CD4-positive, alpha-beta T cell treated with Interleukin-10 for 1 hour (primary cell): Measurements from ENCODE around the gene OR7C1.
"Not testable (repeated sequence)": the region's sequence is repeated elsewhere in the genome, so short reads cannot be mapped to it uniquely, and the experiment has no call there.

Experiments used
- DNase-seq: peaks from one replicate; pipeline ENCODE4 v3.0.0-alpha.2; 2020

OR7C1 gene

GRCh38 chr19:14835011-14835410, at the start of gene OR7C1, which contains the start of gene OR7A5:
OR7C1 (minus strand) TSS chr19:14835185; CDS start chr19:14800136, 35,049 bp downstream.
OR7A5 (minus strand) TSS chr19:14835185; CDS start chr19:14828241, 6,944 bp downstream.
- no peak for DNase-seq

- peak; percentile 3 for DNase-seq
Observed at GRCh38 chr19:14871619-14872230, 36.7 kb upstream of the OR7C1 start.

GRCh38 chr19:14868497-14868896, 33.5 kb upstream of the OR7C1 start:
- DNase-seq: no peak

- DNase-seq: no peak
Observed at GRCh38 chr19:14848822-14849221, 13.8 kb upstream of the OR7C1 start, which contains the start of gene OR7A10. OR7A10 (minus strand) TSS chr19:14848922; CDS start chr19:14841877, 7,045 bp downstream.

- no peak for DNase-seq
Observed at GRCh38 chr19:14843578-14843977, 8.6 kb upstream of the OR7C1 start.

GRCh38 chr19:14843169-14843568, 8.2 kb upstream of the OR7C1 start:
- DNase-seq: no peak

- no peak for DNase-seq
Observed at GRCh38 chr19:14840206-14840605, 5.2 kb upstream of the OR7C1 start.

- DNase-seq: no peak
Observed at GRCh38 chr19:14837391-14837790, 2.4 kb upstream of the OR7C1 start.

- no peak for DNase-seq
Observed at GRCh38 chr19:14830702-14831101, 4.3 kb downstream of the OR7C1 start.

- no peak for DNase-seq
Observed at GRCh38 chr19:14826006-14826405, 9.0 kb downstream of the OR7C1 start.

GRCh38 chr19:14821937-14822336, 13.0 kb downstream of the OR7C1 start:
- no peak for DNase-seq

- DNase-seq: no peak
Observed at GRCh38 chr19:14818588-14818987, 16.4 kb downstream of the OR7C1 start.

GRCh38 chr19:14817052-14817451, 17.9 kb downstream of the OR7C1 start:
- DNase-seq: no peak

GRCh38 chr19:14814982-14815652, 19.9 kb downstream of the OR7C1 start:
- DNase-seq: no peak

GRCh38 chr19:14809272-14810057, 25.5 kb downstream of the OR7C1 start:
- DNase-seq: no peak

GRCh38 chr19:14804765-14805164, 30.2 kb downstream of the OR7C1 start:
- no peak for DNase-seq

GRCh38 chr19:14798760-14799159, 36.2 kb downstream of the OR7C1 start:
- DNase-seq: no peak

GRCh38 chr19:14796021-14796420, 39.0 kb downstream of the OR7C1 start:
- no peak for DNase-seq

GRCh38 chr19:14795078-14795721, 39.8 kb downstream of the OR7C1 start:
- DNase-seq: no peak

- not testable (repeated sequence) for DNase-seq
Observed at GRCh38 chr19:14792250-14792649, 42.7 kb downstream of the OR7C1 start.

GRCh38 chr19:14786421-14786851, 48.5 kb downstream of the OR7C1 start:
- no peak for DNase-seq

- peak; percentile 31 for DNase-seq
Observed at GRCh38 chr19:14785102-14785793, 49.7 kb downstream of the OR7C1 start.

GRCh38 chr19:14784730-14785101, 50.3 kb downstream of the OR7C1 start:
- DNase-seq: peak; percentile 34
